ENCODE results near the gene RASAL3. TPM values are rescaled to one million over a fixed set of nuclear protein-coding genes. Genes with fewer than 3 reads are reported as not detected.
"Not testable (repeated sequence)": the region's sequence is repeated elsewhere in the genome, so short reads cannot be mapped to it uniquely, and the experiment has no call there.

The RASAL3 gene
- total and polyA plus RNA-seq, 2 donors: 30.8 to 68.1 TPM

GRCh38 chr19:15476325-15476724 lies 12.0 kb upstream of the RASAL3 start:
- Histone ChIP-seq H3K4me3 (ENCODE audit: low read length in 2 of 2) (no peak overlapping the region), H3K9me3 (ENCODE audit: control insufficient read depth in 2 of 2, insufficient read depth in 1 of 2, low read length in 1 of 2) (peaks cover 0 to 12% of the 10 kb centered on the region in 2 donors), H3K36me3 (ENCODE audit: control insufficient read depth in 2 of 2, insufficient read depth in 2 of 2, low read length in 1 of 2) (no peaks in the 10 kb centered on the region), H3K4me1 (ENCODE audit: control insufficient read depth in 2 of 2, insufficient read depth in 2 of 2, low read length in 2 of 2) (peaks cover 0 to 17% of the 10 kb centered on the region in 2 donors), H3K27ac (ENCODE audit: low read depth in 1 of 2, low read length in 1 of 2) (no peak overlapping the region), H3K27me3 (ENCODE audit: control insufficient read depth in 2 of 2, insufficient read depth in 1 of 2, low read length in 1 of 2) (peaks cover 3 to 8% of the 10 kb centered on the region in 2 donors)
- no peak for DNase-seq (ENCODE audit: low read depth in 6 of 9, low spot score in 9 of 9)
- 52% methylated on average over 5 of the region's 5 CpGs for WGBS

- no peaks in the 10 kb centered on the region for H3K36me3 ChIP-seq (ENCODE audit: control insufficient read depth in 2 of 2, insufficient read depth in 2 of 2, low read length in 1 of 2)
- 98% methylated on average over 10 of the region's 10 CpGs for WGBS
- peaks cover 3 to 13% of the 10 kb centered on the region in 2 donors for H3K27me3 ChIP-seq (ENCODE audit: control insufficient read depth in 2 of 2, insufficient read depth in 1 of 2, low read length in 1 of 2)
- peaks cover 0 to 17% of the 10 kb centered on the region in 2 donors for H3K4me1 ChIP-seq (ENCODE audit: control insufficient read depth in 2 of 2, insufficient read depth in 2 of 2, low read length in 2 of 2)
- no peak overlapping the region for H3K4me3 ChIP-seq (ENCODE audit: low read length in 2 of 2)
- no peak for DNase-seq (ENCODE audit: low read depth in 6 of 9, low spot score in 9 of 9)
- peaks cover 0 to 12% of the 10 kb centered on the region in 2 donors for H3K9me3 ChIP-seq (ENCODE audit: control insufficient read depth in 2 of 2, insufficient read depth in 1 of 2, low read length in 1 of 2)
- no peak overlapping the region for H3K27ac ChIP-seq (ENCODE audit: low read depth in 1 of 2, low read length in 1 of 2)
These were observed 11.3 kb upstream of the RASAL3 start for GRCh38 chr19:15475611-15476010.

GRCh38 chr19:15475169-15475568 lies 10.8 kb upstream of the RASAL3 start:
- Histone ChIP-seq H3K4me1 (ENCODE audit: control insufficient read depth in 2 of 2, insufficient read depth in 2 of 2, low read length in 2 of 2) (peaks cover 0 to 17% of the 10 kb centered on the region in 2 donors), H3K9me3 (ENCODE audit: control insufficient read depth in 2 of 2, insufficient read depth in 1 of 2, low read length in 1 of 2) (peaks cover 0 to 12% of the 10 kb centered on the region in 2 donors), H3K4me3 (ENCODE audit: low read length in 2 of 2) (no peak overlapping the region), H3K27ac (ENCODE audit: low read depth in 1 of 2, low read length in 1 of 2) (no peak overlapping the region), H3K27me3 (ENCODE audit: control insufficient read depth in 2 of 2, insufficient read depth in 1 of 2, low read length in 1 of 2) (peaks cover 3 to 18% of the 10 kb centered on the region in 2 donors), H3K36me3 (ENCODE audit: control insufficient read depth in 2 of 2, insufficient read depth in 2 of 2, low read length in 1 of 2) (no peaks in the 10 kb centered on the region)
- WGBS: 92% methylated on average over 4 of the region's 4 CpGs
- no peak for DNase-seq (ENCODE audit: low read depth in 6 of 9, low spot score in 9 of 9)

- 76% methylated on average over 4 of the region's 4 CpGs for WGBS
- H3K27ac ChIP-seq (ENCODE audit: low read depth in 1 of 2, low read length in 1 of 2); H3K36me3 ChIP-seq (ENCODE audit: control insufficient read depth in 2 of 2, insufficient read depth in 2 of 2, low read length in 1 of 2); DNase-seq (ENCODE audit: low read depth in 6 of 9, low spot score in 9 of 9); H3K4me3 ChIP-seq (ENCODE audit: low read length in 2 of 2): not testable (repeated sequence)
- H3K4me1 ChIP-seq (ENCODE audit: control insufficient read depth in 2 of 2, insufficient read depth in 2 of 2, low read length in 2 of 2): peaks cover 8 to 15% of the 10 kb centered on the region in 2 donors
- peaks cover 0 to 18% of the 10 kb centered on the region in 2 donors for H3K9me3 ChIP-seq (ENCODE audit: control insufficient read depth in 2 of 2, insufficient read depth in 1 of 2, low read length in 1 of 2)
- H3K27me3 ChIP-seq (ENCODE audit: control insufficient read depth in 2 of 2, insufficient read depth in 1 of 2, low read length in 1 of 2): peaks cover 12 to 31% of the 10 kb centered on the region in 2 donors
These were observed 9.5 kb upstream of the RASAL3 start for GRCh38 chr19:15473821-15474220.

GRCh38 chr19:15471639-15472101 lies 7.3 kb upstream of the RASAL3 start:
- H3K36me3 ChIP-seq (ENCODE audit: control insufficient read depth in 2 of 2, insufficient read depth in 2 of 2, low read length in 1 of 2): no peaks in the 10 kb centered on the region
- WGBS: 80% methylated on average over 31 of the region's 31 CpGs
- no peak overlapping the region for H3K4me3 ChIP-seq (ENCODE audit: low read length in 2 of 2)
- DNase-seq (ENCODE audit: low read depth in 6 of 9, low spot score in 9 of 9): no peak
- peaks cover 0 to 18% of the 10 kb centered on the region in 2 donors for H3K9me3 ChIP-seq (ENCODE audit: control insufficient read depth in 2 of 2, insufficient read depth in 1 of 2, low read length in 1 of 2)
- peaks cover 15 to 26% of the 10 kb centered on the region in 2 donors for H3K4me1 ChIP-seq (ENCODE audit: control insufficient read depth in 2 of 2, insufficient read depth in 2 of 2, low read length in 2 of 2)
- H3K27me3 ChIP-seq (ENCODE audit: control insufficient read depth in 2 of 2, insufficient read depth in 1 of 2, low read length in 1 of 2): peaks cover 12 to 40% of the 10 kb centered on the region in 2 donors
- no peak overlapping the region for H3K27ac ChIP-seq (ENCODE audit: low read depth in 1 of 2, low read length in 1 of 2)

- peaks cover 0 to 9% of the 10 kb centered on the region in 2 donors for H3K9me3 ChIP-seq (ENCODE audit: control insufficient read depth in 2 of 2, insufficient read depth in 1 of 2, low read length in 1 of 2)
- peaks cover 19 to 45% of the 10 kb centered on the region in 2 donors for H3K4me1 ChIP-seq (ENCODE audit: control insufficient read depth in 2 of 2, insufficient read depth in 2 of 2, low read length in 2 of 2)
- no peaks in the 10 kb centered on the region for H3K36me3 ChIP-seq (ENCODE audit: control insufficient read depth in 2 of 2, insufficient read depth in 2 of 2, low read length in 1 of 2)
- WGBS: 2% methylated on average over 65 of the region's 65 CpGs
- no peak overlapping the region for H3K27ac ChIP-seq (ENCODE audit: low read depth in 1 of 2, low read length in 1 of 2)
- peaks cover 12 to 40% of the 10 kb centered on the region in 2 donors for H3K27me3 ChIP-seq (ENCODE audit: control insufficient read depth in 2 of 2, insufficient read depth in 1 of 2, low read length in 1 of 2)
- peak in 1 of 9 donors; percentile 43 for DNase-seq (ENCODE audit: low read depth in 6 of 9, low spot score in 9 of 9)
- peak overlapping the region; percentile 16 to 43 for H3K4me3 ChIP-seq (ENCODE audit: low read length in 2 of 2)
These were observed 5.4 kb upstream of the RASAL3 start for GRCh38 chr19:15469513-15470297.

GRCh38 chr19:15468675-15469512 lies 4.5 kb upstream of the RASAL3 start:
- Histone ChIP-seq H3K4me3 (ENCODE audit: low read length in 2 of 2) (peak overlapping the region in 1 of 2 donors; percentile 43), H3K27me3 (ENCODE audit: control insufficient read depth in 2 of 2, insufficient read depth in 1 of 2, low read length in 1 of 2) (peaks cover 12 to 42% of the 10 kb centered on the region in 2 donors), H3K36me3 (ENCODE audit: control insufficient read depth in 2 of 2, insufficient read depth in 2 of 2, low read length in 1 of 2) (no peaks in the 10 kb centered on the region), H3K9me3 (ENCODE audit: control insufficient read depth in 2 of 2, insufficient read depth in 1 of 2, low read length in 1 of 2) (peaks cover 0 to 9% of the 10 kb centered on the region in 2 donors), H3K27ac (ENCODE audit: low read depth in 1 of 2, low read length in 1 of 2) (no peak overlapping the region), H3K4me1 (ENCODE audit: control insufficient read depth in 2 of 2, insufficient read depth in 2 of 2, low read length in 2 of 2) (peaks cover 21 to 48% of the 10 kb centered on the region in 2 donors)
- 55% methylated on average over 12 of the region's 12 CpGs for WGBS
- DNase-seq (ENCODE audit: low read depth in 6 of 9, low spot score in 9 of 9): no peak

- 84% methylated on average over 6 of the region's 6 CpGs for WGBS
- DNase-seq (ENCODE audit: low read depth in 6 of 9, low spot score in 9 of 9): no peak
- H3K9me3 ChIP-seq (ENCODE audit: control insufficient read depth in 2 of 2, insufficient read depth in 1 of 2, low read length in 1 of 2): peaks cover 0 to 9% of the 10 kb centered on the region in 2 donors
- H3K4me1 ChIP-seq (ENCODE audit: control insufficient read depth in 2 of 2, insufficient read depth in 2 of 2, low read length in 2 of 2): peaks cover 21 to 57% of the 10 kb centered on the region in 2 donors
- H3K36me3 ChIP-seq (ENCODE audit: control insufficient read depth in 2 of 2, insufficient read depth in 2 of 2, low read length in 1 of 2): no peaks in the 10 kb centered on the region
- no peak overlapping the region for H3K4me3 ChIP-seq (ENCODE audit: low read length in 2 of 2)
- H3K27me3 ChIP-seq (ENCODE audit: control insufficient read depth in 2 of 2, insufficient read depth in 1 of 2, low read length in 1 of 2): peaks cover 12 to 43% of the 10 kb centered on the region in 2 donors
- no peak overlapping the region for H3K27ac ChIP-seq (ENCODE audit: low read depth in 1 of 2, low read length in 1 of 2)
These were observed 3.4 kb upstream of the RASAL3 start for GRCh38 chr19:15467734-15468214.

All from thymus (tissue), 11 donors.